HEK293T (cell line): ENCODE results near the gene NAA38.

Experiments used
- ARNT ChIP-seq: fragments of 450-650 bp; IDR thresholded peaks from 2 replicates; pipeline ENCODE4 v1.6.1; 2017; ENCODE audit warnings: mild to moderate bottlenecking
- BHLHE40 ChIP-seq: fragments of 450-650 bp; IDR thresholded peaks from 2 replicates; pipeline ENCODE4 v1.6.1; 2016; ENCODE audit warnings: mild to moderate bottlenecking, moderate library complexity, borderline replicate concordance
- ELF4 ChIP-seq: fragments of 450-650 bp; IDR thresholded peaks from 2 replicates; pipeline ENCODE4 v1.6.1; 2017; ENCODE audit warnings: antibody characterized with exemption
- FOXA1 ChIP-seq: fragments of 450-650 bp; IDR thresholded peaks from 2 replicates; pipeline ENCODE4 v1.6.1; 2016; ENCODE audit warnings: mild to moderate bottlenecking
- FOXM1 ChIP-seq: fragments of 450-650 bp; IDR thresholded peaks from 2 replicates; pipeline ENCODE4 v1.6.1; 2017; ENCODE audit warnings: mild to moderate bottlenecking, borderline replicate concordance
- HDGF ChIP-seq: fragments of 450-650 bp; IDR thresholded peaks from 2 replicates; pipeline ENCODE4 v1.6.1; 2017; ENCODE audit warnings: antibody characterized with exemption, borderline replicate concordance
- L3MBTL2 ChIP-seq: fragments of 450-650 bp; conservative IDR thresholded peaks from 2 replicates; pipeline ENCODE4 v1.6.1; 2016; ENCODE audit warnings: mild to moderate bottlenecking
- TARDBP ChIP-seq: fragments of 450-650 bp; IDR thresholded peaks from 2 replicates; pipeline ENCODE4 v1.6.1; 2016
- ZNF384 ChIP-seq: fragments of 450-650 bp; IDR thresholded peaks from 2 replicates; pipeline ENCODE4 v1.6.1; 2016

DNA sequence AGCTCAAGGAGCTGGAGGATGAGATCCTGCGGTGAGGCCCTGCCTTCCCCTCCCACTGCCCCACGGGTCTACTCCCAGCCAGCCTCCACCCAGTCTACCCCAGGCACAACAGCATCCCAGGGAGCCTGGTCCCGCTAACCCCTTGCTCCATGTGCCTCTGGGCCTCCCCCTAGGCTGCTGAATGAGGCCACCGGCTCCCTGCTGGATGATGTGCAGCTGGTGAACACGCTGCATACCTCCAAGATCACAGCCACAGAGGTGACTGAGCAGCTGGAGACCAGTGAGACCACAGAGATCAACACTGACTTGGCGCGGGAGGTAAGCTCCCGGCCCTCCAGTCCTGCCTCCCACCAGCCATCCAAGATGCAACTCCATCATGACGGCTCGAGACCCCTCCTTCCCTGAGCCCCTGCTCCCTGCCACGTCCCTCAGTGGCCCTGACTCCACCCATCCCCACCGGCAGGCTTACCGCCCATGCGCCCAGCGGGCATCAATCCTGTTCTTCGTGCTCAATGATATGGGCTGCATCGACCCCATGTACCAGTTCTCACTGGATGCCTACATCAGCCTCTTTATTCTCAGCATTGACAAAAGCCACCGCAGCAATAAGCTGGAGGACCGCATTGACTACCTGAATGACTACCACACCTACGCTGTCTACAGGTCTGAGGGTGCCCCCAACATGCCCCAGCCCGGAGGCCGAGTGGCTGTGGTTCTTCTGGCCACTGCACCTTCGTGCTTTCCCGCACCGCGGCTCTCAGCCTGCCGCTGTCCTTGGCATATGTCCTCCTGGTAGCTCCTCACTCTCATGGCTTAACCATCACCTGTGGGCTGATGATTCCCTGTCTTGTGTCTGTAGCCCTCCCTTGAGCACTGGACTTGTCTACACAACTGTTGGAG, 38.4 kb downstream of the NAA38 start:
- TF ChIP-seq FOXA1 (no peak), TARDBP (no peak), FOXM1 (no peak), HDGF (no peak), ARNT (no peak), ZNF384 (no peak), L3MBTL2 (no peak), BHLHE40 (no peak), ELF4 (no peak)
